Ishikawa (cell line): ENCODE results near the gene CDC25A.

Experiments used
- CEBPB ChIP-seq: IDR thresholded peaks from 2 replicates; pipeline ENCODE4 v1.6.1; 2012
- CREB1 ChIP-seq: IDR thresholded peaks from 2 replicates; pipeline ENCODE4 v1.6.1; 2012; ENCODE audit warnings: low read depth
- ZBTB7A ChIP-seq: IDR thresholded peaks from 2 replicates; pipeline ENCODE4 v1.6.1; 2012; ENCODE audit warnings: low read depth

- no peak for TF ChIP-seq ZBTB7A
- TF ChIP-seq CREB1: no peak
- TF ChIP-seq CEBPB: no peak
These were observed 58.3 kb downstream of the CDC25A start for GRCh38 chr3:48129921-48130320.
